IMR-90 (cell line): ENCODE measurements around the gene MAN1A2. TPM values are rescaled to one million over a fixed set of nuclear protein-coding genes. Genes with fewer than 3 reads are reported as not detected.

ENCODE experiments used
- ATAC-seq: fragments of 200-7000 bp; cut with Tn5 transposase; 2 replicates; pipeline ENCODE4 v1.9.1; 2020; ENCODE audit warnings: low read depth, mild to moderate bottlenecking, moderate library complexity
- BruUV-seq: library from RNA; stranded (reverse); fragments of 400-500 nt; replicated peaks from 2 replicates; lab custom pipeline; 2021; lab: Mats Ljungman, UMichigan
- CTCF ChIA-PET: fragments of 300-600 bp; formaldehyde crosslinking; extraction: SDS; loops from one replicate; lab custom pipeline; 2021; ENCODE audit warnings: antibody characterized with exemption; lab: Yijun Ruan, JAX
- POLR2A ChIA-PET: fragments of 300-600 bp; sonication (Branson Sonifier 250); formaldehyde crosslinking; loops from one replicate; lab custom pipeline; 2022; ENCODE audit warnings: antibody characterized with exemption; ENCODE audit not compliant: unreplicated experiment; lab: Charles Lee
- DNase-seq: peaks from one replicate; pipeline ENCODE4 v3.0.0; 2013
- H2AFZ ChIP-seq: replicated peaks from 2 replicates; pipeline ENCODE3; 2013; ENCODE audit warnings: low read length, mild to moderate bottlenecking; ENCODE audit not compliant: poor library complexity
- H2AK5ac ChIP-seq: 2 replicates; pipeline ENCODE4 v1.6.1; 2013; ENCODE audit warnings: low read depth, low read length, inconsistent platforms
- H2AK9ac ChIP-seq: replicated peaks from 2 replicates; pipeline ENCODE3; 2013; ENCODE audit warnings: mild to moderate bottlenecking, low read depth, low read length, moderate library complexity; ENCODE audit not compliant: poor library complexity
- H2BK120ac ChIP-seq: 2 replicates; pipeline ENCODE4 v1.6.1; 2013; ENCODE audit warnings: low read depth, low read length, inconsistent platforms
- H2BK15ac ChIP-seq: 3 replicates; pipeline ENCODE4 v1.6.1; 2013; ENCODE audit warnings: low read depth, low read length, inconsistent platforms
- H2BK20ac ChIP-seq: 2 replicates; pipeline ENCODE4 v1.6.1; 2013; ENCODE audit warnings: low read depth, mild to moderate bottlenecking, inconsistent platforms, low read length, moderate library complexity
- H2BK5ac ChIP-seq: 2 replicates; pipeline ENCODE4 v1.6.1; 2013; ENCODE audit warnings: mild to moderate bottlenecking, low read depth, low read length, inconsistent platforms; ENCODE audit not compliant: poor library complexity, severe bottlenecking
- H3K14ac ChIP-seq: replicated peaks from 2 replicates; pipeline ENCODE4 v1.6.1; 2013; ENCODE audit warnings: low read depth, low read length, inconsistent platforms
- H3K18ac ChIP-seq: 2 replicates; pipeline ENCODE4 v1.6.1; 2013; ENCODE audit warnings: low read depth, low read length, control low read depth
- H3K23ac ChIP-seq: 2 replicates; pipeline ENCODE4 v1.6.1; 2013; ENCODE audit warnings: low read depth, low read length, inconsistent platforms
- H3K27ac ChIP-seq: 2 replicates; pipeline ENCODE4 v1.5.1; 2013; ENCODE audit warnings: mild to moderate bottlenecking, control low read depth, low read length; ENCODE audit not compliant: insufficient read depth
- H3K27me3 ChIP-seq: 2 replicates; pipeline ENCODE4 v1.6.1; 2013; ENCODE audit warnings: low read length; ENCODE audit not compliant: control insufficient read depth, insufficient read depth
- H3K36me3 ChIP-seq: 2 replicates; pipeline ENCODE4 v1.6.1; 2013; ENCODE audit warnings: low read length, mixed read lengths; ENCODE audit not compliant: control insufficient read depth, insufficient read depth
- H3K4ac ChIP-seq: 2 replicates; pipeline ENCODE4 v1.6.1; 2013; ENCODE audit warnings: low read depth, low read length, inconsistent platforms
- H3K4me1 ChIP-seq: 2 replicates; pipeline ENCODE4 v1.6.1; 2013; ENCODE audit warnings: low read length, mixed read lengths; ENCODE audit not compliant: control insufficient read depth, insufficient read depth
- H3K4me2 ChIP-seq: 2 replicates; pipeline ENCODE4 v1.6.1; 2013; ENCODE audit warnings: low read depth, mild to moderate bottlenecking, control low read depth, low read length, moderate library complexity
- H3K4me3 ChIP-seq: 2 replicates; pipeline ENCODE4 v1.5.1; 2013; ENCODE audit warnings: low read depth, mild to moderate bottlenecking, control low read depth, low read length, moderate library complexity; ENCODE audit not compliant: insufficient read depth
- H3K56ac ChIP-seq: 2 replicates; pipeline ENCODE4 v1.6.1; 2013; ENCODE audit warnings: low read length, inconsistent platforms; ENCODE audit not compliant: insufficient read depth; ENCODE audit errors: extremely low read depth
- H3K79me1 ChIP-seq, 2 experiments: 2 replicates each; pipeline ENCODE4 v1.6.1; 2013; ENCODE audit warnings: low read length in 2 of 2, inconsistent platforms in 1 of 2, low read depth in 1 of 2
- H3K9ac ChIP-seq: 2 replicates; pipeline ENCODE4 v1.6.1; 2013; ENCODE audit warnings: low read depth, low read length, control low read depth
- H3K9me1 ChIP-seq: 2 replicates; pipeline ENCODE4 v1.6.1; 2013; ENCODE audit warnings: low read length, inconsistent platforms; ENCODE audit not compliant: insufficient read depth
- H3K9me3 ChIP-seq: 2 replicates; pipeline ENCODE4 v1.6.1; 2013; ENCODE audit warnings: low read length; ENCODE audit not compliant: control insufficient read depth, insufficient read depth
- H4K20me1 ChIP-seq: 2 replicates; pipeline ENCODE4 v1.6.1; 2013; ENCODE audit warnings: low read length, inconsistent platforms; ENCODE audit not compliant: insufficient read depth
- H4K5ac ChIP-seq: 2 replicates; pipeline ENCODE4 v1.6.1; 2013; ENCODE audit warnings: mild to moderate bottlenecking, low read depth, low read length, control low read depth
- H4K8ac ChIP-seq, 2 experiments: 2 replicates each; pipeline ENCODE4 v1.6.1; 2013; ENCODE audit warnings: low read depth in 2 of 2, low read length in 2 of 2, control low read depth in 1 of 2, inconsistent platforms in 1 of 2
- H4K91ac ChIP-seq: 2 replicates; pipeline ENCODE4 v1.6.1; 2013; ENCODE audit warnings: low read depth, low read length, inconsistent platforms; ENCODE audit not compliant: insufficient read depth
- BHLHE40 ChIP-seq: fragments of 150-350 bp; IDR thresholded peaks from 2 replicates; pipeline ENCODE4 v1.6.1; 2016; ENCODE audit warnings: mild to moderate bottlenecking, low read depth, low read length
- CEBPB ChIP-seq: IDR thresholded peaks from 2 replicates; pipeline ENCODE4 v1.6.1; 2012; ENCODE audit warnings: low read depth, low read length, improper control_type of control experiment
- CHD1 ChIP-seq: IDR thresholded peaks from 2 replicates; pipeline ENCODE4 v1.6.1; 2012; ENCODE audit warnings: low read depth, low read length, improper control_type of control experiment
- CTCF ChIP-seq: conservative IDR thresholded peaks from 2 replicates; pipeline ENCODE4 v1.5.1; 2012; ENCODE audit warnings: mild to moderate bottlenecking, low read depth, low read length, improper control_type of control experiment
- ELK1 ChIP-seq: fragments of 150-350 bp; IDR thresholded peaks from 2 replicates; pipeline ENCODE4 v1.6.1; 2016; ENCODE audit warnings: low read depth, mild to moderate bottlenecking, low read length, moderate library complexity, borderline replicate concordance
- FOS ChIP-seq: fragments of 150-350 bp; IDR thresholded peaks from 2 replicates; pipeline ENCODE4 v1.6.1; 2016; ENCODE audit warnings: low read depth, low read length
- MAFK ChIP-seq: IDR thresholded peaks from 2 replicates; pipeline ENCODE4 v1.6.1; 2012; ENCODE audit warnings: low read depth, low read length, improper control_type of control experiment
- MAZ ChIP-seq: IDR thresholded peaks from 2 replicates; pipeline ENCODE4 v1.6.1; 2012; ENCODE audit warnings: low read depth, mild to moderate bottlenecking, low read length, improper control_type of control experiment, moderate library complexity, borderline replicate concordance
- MXI1 ChIP-seq: IDR thresholded peaks from 2 replicates; pipeline ENCODE4 v1.6.1; 2012; ENCODE audit warnings: low read depth, mild to moderate bottlenecking, low read length, moderate library complexity, borderline replicate concordance
- NFE2L2 ChIP-seq: fragments of 150-350 bp; IDR thresholded peaks from 2 replicates; pipeline ENCODE4 v1.6.1; 2016; ENCODE audit warnings: low read depth, mild to moderate bottlenecking, low read length
- POLR2A ChIP-seq: IDR thresholded peaks from 2 replicates; pipeline ENCODE4 v1.6.1; 2012; ENCODE audit warnings: mild to moderate bottlenecking, low read depth, low read length
- RAD21 ChIP-seq: IDR thresholded peaks from 2 replicates; pipeline ENCODE4 v1.6.1; 2012; ENCODE audit warnings: low read length, improper control_type of control experiment
- RCOR1 ChIP-seq: IDR thresholded peaks from 2 replicates; pipeline ENCODE4 v1.6.1; 2012; ENCODE audit warnings: mild to moderate bottlenecking, low read length, improper control_type of control experiment; ENCODE audit not compliant: insufficient replicate concordance
- RFX5 ChIP-seq: IDR thresholded peaks from 2 replicates; pipeline ENCODE4 v1.8.0; 2012; ENCODE audit warnings: low read depth, mild to moderate bottlenecking, low read length, moderate library complexity
- SMC3 ChIP-seq: fragments of 150-350 bp; IDR thresholded peaks from 2 replicates; pipeline ENCODE4 v1.6.1; 2016; ENCODE audit warnings: low read depth, mild to moderate bottlenecking, antibody characterized with exemption, low read length, moderate library complexity
- WGBS, 2 experiments: methylation state at CpG; one replicate each; pipeline versions ENCODE4 v1.1.5 to v1.1.7; 2013; ENCODE audit warnings: missing lambda C conversion rate in 2 of 2; ENCODE audit not compliant: insufficient read length in 1 of 2; ENCODE audit errors: extremely low coverage in 2 of 2; 5-methylcytosine and 5-hydroxymethylcytosine counted together
- dilution Hi-C: fragments of 300-500 bp; cut with HindIII; formaldehyde crosslinking; loops from one replicate; pipeline ENCODE4 v1.14.3; 2018; ENCODE audit warnings: low sequenced_read_pairs; ENCODE audit not compliant: unreplicated experiment
- in situ Hi-C: fragments of 300-500 bp; cut with MboI; formaldehyde crosslinking; loops from 3 replicates; pipeline ENCODE4 v1.14.3; 2019; ENCODE audit warnings: low sequenced_read_pairs, inconsistent platforms, mixed read lengths
- intact Hi-C: fragments of 100-400 bp; cut with micrococcal nuclease; formaldehyde crosslinking; loops from 2 replicates; pipeline ENCODE4 v1.10.0; 2022
- polyA plus RNA-seq, 3 experiments: library from polyadenylated mRNA; depleted of rRNA; stranded (reverse); fragments of >200 nt; gene quantifications; 2 replicates each; pipeline ENCODE4 v1.2.3, GENCODE V29; 2012; ENCODE audit warnings: low replicate concordance in 1 of 3
- total RNA-seq: library from RNA; depleted of rRNA; stranded (reverse); fragments of >200 nt; gene quantifications from 2 replicates; pipeline ENCODE4 v1.2.3, GENCODE V29; 2012
- TF ChIP-seq, protein P1 (sequence below): fragments of 150-350 bp; IDR thresholded peaks from 2 replicates; pipeline ENCODE4 v1.6.1; 2017; ENCODE audit warnings: mild to moderate bottlenecking, antibody characterized with exemption, low read length, low read depth

The MAN1A2 gene
- total and polyA plus RNA-seq, 2 of the 4 experiments (the other 2 are of a cell fraction) = 12.4 to 29.4 TPM

DNA sequence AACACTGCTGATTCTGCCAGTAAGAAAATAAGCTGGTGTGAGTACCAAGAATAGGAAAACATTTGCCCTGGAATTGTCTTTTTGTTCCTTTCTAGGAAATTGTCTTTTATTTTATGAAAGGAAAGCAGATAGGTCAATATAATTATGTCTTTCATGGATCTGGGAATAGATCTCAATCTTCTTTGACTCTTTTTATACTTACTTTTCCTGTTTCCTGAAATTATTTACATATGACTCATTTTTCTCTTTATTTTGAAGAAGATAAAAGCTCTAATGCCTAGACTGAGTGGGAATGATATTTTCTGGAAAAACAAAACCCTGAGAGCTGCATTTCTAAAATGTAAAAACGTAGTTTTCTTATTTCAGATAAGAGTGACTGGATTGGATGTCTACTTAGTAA, 100.1 kb downstream of the MAN1A2 start:
- CTCF ChIA-PET = no interaction called here
- Histone ChIP-seq H3K27ac (no peak overlapping the region), H4K91ac (no peak overlapping the region), H3K9me3 (no peaks in the 10 kb centered on the region), H3K4ac (no peak overlapping the region), H2BK20ac (no peak overlapping the region), H3K56ac (no peak overlapping the region), H3K79me1 (0 out of 4 replicates have a peak, but pooled peaks cover 0 to 4% of the 10 kb centered on the region in 2 experiments), H3K23ac (no peak overlapping the region), H2BK15ac (no peak overlapping the region), H2AK5ac (no peak overlapping the region), H3K9ac (no peak overlapping the region), H4K20me1 (no peaks in the 10 kb centered on the region), H3K9me1 (no peaks in the 10 kb centered on the region), H3K4me3 (no peak overlapping the region), H3K36me3 (0 out of 2 replicates have a peak, but pooled peaks cover 2% of the 10 kb centered on the region), H3K4me1 (no peaks in the 10 kb centered on the region), H4K8ac (no peak overlapping the region), H2AFZ (no peak overlapping the region), H3K14ac (no peak overlapping the region), H2AK9ac (no peak overlapping the region), H2BK120ac (no peak overlapping the region), H4K5ac (no peak overlapping the region), H3K4me2 (no peak overlapping the region), H3K27me3 (no peaks in the 10 kb centered on the region), H2BK5ac (no peak overlapping the region), H3K18ac (no peak overlapping the region)
- intact Hi-C loops = no loop called here
- no TSS peak for BruUV-seq
- dilution Hi-C loops = no loop called here
- ATAC-seq = peak; percentile 32; the same call in 1 of the 2 replicates
- DNase-seq = peak; percentile 16
- WGBS, 2 experiments = no CpG with 5 or more reads among the region's 1 CpG
- no peak for TF ChIP-seq MAZ
- no peak for TF ChIP-seq SMC3
- no peak for TF ChIP-seq MAFK
- TF ChIP-seq RAD21 = no peak
- no peak for TF ChIP-seq MXI1
- TF ChIP-seq FOS = no peak
- TF ChIP-seq CTCF = no peak
- TF ChIP-seq, protein P1, sequence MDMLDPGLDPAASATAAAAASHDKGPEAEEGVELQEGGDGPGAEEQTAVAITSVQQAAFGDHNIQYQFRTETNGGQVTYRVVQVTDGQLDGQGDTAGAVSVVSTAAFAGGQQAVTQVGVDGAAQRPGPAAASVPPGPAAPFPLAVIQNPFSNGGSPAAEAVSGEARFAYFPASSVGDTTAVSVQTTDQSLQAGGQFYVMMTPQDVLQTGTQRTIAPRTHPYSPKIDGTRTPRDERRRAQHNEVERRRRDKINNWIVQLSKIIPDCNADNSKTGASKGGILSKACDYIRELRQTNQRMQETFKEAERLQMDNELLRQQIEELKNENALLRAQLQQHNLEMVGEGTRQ = no peak
- no peak for TF ChIP-seq CHD1
- TF ChIP-seq NFE2L2 = no peak
- TF ChIP-seq RCOR1 = no peak
- no peak for TF ChIP-seq BHLHE40
- no peak for TF ChIP-seq RFX5
- no peak for TF ChIP-seq CEBPB
- no peak for TF ChIP-seq POLR2A
- no peak for TF ChIP-seq ELK1
- in situ Hi-C loops = no loop called here
- POLR2A ChIA-PET = no interaction called here
